GM15510 (cell line): ENCODE measurements around the gene UNC93B1.

Source experiments
- POLR2A ChIP-seq: IDR thresholded peaks from 3 replicates; pipeline ENCODE4 v1.6.1; 2011; ENCODE audit warnings: borderline replicate concordance; ENCODE audit not compliant: insufficient read length; ENCODE audit errors: extremely low read depth

Gene UNC93B1

DNA sequence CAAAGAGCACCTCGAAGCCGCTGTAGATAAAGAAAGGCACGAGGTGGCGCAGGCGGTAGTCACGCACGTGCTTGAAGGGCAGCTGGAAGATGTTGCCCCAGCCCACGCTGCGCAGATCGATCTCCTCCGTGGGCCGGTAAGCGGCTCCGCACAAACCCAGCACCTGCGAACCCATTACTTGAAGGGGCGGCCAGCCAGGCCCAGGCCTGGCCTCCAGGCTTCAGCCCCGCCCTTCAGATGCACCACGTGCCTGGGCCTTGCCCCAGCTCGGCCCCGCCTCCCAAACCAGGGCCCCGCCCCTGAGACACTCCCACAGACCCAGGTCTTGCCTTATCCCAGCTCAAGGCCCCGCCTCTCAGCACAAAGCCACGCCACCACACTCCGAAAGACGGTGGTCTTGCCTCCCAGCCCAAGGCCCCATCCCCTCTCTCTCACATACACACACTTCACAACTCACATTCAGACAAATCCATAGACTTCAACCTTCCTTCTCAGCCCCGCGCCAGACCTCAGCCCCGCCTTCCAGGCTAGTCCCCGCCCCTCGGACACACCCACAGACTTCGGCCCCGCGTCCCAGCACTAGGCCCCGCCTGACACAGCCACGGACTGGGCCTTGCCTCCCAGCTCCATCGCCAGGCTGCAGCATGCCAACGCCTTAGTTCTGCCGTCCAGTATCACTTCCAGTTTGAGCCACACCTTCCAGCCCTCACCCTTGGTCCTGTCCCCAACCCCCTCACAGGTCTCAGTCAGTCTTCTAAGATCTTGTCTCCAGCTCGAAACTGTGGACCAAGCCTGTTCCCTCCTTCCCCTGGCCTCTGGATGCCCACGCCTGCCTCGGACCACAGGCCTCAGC, 7.0 kb downstream of the UNC93B1 start:
- peak; percentile 29 for TF ChIP-seq POLR2A

DNA sequence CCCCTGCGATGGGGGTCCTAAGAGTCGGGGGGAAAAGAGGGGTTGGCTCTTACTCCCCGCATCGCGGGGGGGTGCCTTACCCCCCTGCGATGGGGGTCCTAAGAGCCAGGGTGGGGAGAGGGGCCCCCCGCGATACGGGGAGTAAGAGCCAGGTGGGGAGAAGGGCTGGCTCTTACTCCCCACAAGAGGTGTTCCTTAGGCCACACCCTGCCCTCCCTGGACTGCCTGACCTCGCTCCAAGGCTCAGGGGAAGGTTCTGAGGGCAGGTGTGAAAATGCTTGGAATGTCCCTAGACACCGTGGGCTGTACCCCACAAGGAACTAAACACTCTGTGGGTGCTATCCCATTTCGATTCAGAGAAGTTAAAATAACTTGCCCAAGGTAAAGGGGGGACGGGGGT, 7.8 kb downstream of the UNC93B1 start:
- no peak for TF ChIP-seq POLR2A

DNA sequence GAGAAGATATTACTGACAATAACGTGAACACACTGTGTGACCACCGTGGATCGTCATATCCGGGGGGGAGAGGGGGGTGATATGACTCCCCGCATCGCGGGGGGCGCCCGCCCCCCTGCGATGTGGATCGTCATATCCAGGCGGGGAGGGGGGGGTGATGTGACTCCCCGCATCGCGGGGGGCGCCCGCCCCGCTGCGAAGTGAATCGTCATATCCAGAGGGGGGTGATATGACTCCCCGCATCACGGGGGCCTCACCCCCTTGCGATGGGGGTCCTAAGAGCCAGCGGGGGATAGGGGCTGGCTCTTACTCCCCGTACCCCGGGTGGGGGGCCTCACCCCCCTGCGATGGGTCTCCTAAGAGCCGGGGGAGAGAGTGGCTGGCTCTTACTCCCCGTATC, 19.9 kb downstream of the UNC93B1 start:
- TF ChIP-seq POLR2A: no peak
